IPS-18c (cell line): ENCODE results near the gene TERB1.

Experiments
- H3K4me3 ChIP-seq: 2 replicates; pipeline ENCODE4 v1.7.0; 2013; ENCODE audit warnings: low read depth, mild to moderate bottlenecking, low read length, moderate library complexity; ENCODE audit not compliant: insufficient read depth
- H3K9me3 ChIP-seq: one replicate; pipeline ENCODE4 v1.6.1; 2013; ENCODE audit warnings: mild to moderate bottlenecking, low read length, moderate library complexity; ENCODE audit not compliant: control insufficient read depth, insufficient read depth

The TERB1 gene

GRCh38 chr16:66801320-66802105, at the start of gene TERB1:
TERB1 (minus strand) TSS chr16:66801584; CDS start chr16:66796798, 4,786 bp downstream.
- Histone ChIP-seq H3K4me3 (no peak within 1 kb of the TSS), H3K9me3 (no peaks in the 10 kb centered on the region)

- H3K9me3 ChIP-seq: peaks cover 2% of the 10 kb centered on the region
- H3K4me3 ChIP-seq: no peak overlapping the region
Measured at GRCh38 chr16:66850115-66850815, 48.9 kb upstream of the TERB1 start.

GRCh38 chr16:66849549-66849948, 48.2 kb upstream of the TERB1 start:
- Histone ChIP-seq H3K4me3 (no peak overlapping the region), H3K9me3 (peaks cover 2% of the 10 kb centered on the region)

GRCh38 chr16:66849021-66849420, 47.6 kb upstream of the TERB1 start:
- H3K9me3 ChIP-seq: peaks cover 2% of the 10 kb centered on the region

GRCh38 chr16:66848172-66848571, 46.8 kb upstream of the TERB1 start:
- H3K4me3 ChIP-seq: no peak overlapping the region
- peaks cover 2% of the 10 kb centered on the region for H3K9me3 ChIP-seq

More at GRCh38 chr16:66849021-66849420, 47.6 kb upstream of the TERB1 start:
- no peak overlapping the region for H3K4me3 ChIP-seq

GRCh38 chr16:66847533-66848067, 46.2 kb upstream of the TERB1 start:
- no peak overlapping the region for H3K4me3 ChIP-seq

GRCh38 chr16:66846831-66847230, 45.4 kb upstream of the TERB1 start:
- Histone ChIP-seq H3K9me3 (peaks cover 2% of the 10 kb centered on the region), H3K4me3 (no peak overlapping the region)

More at GRCh38 chr16:66847533-66848067, 46.2 kb upstream of the TERB1 start:
- H3K9me3 ChIP-seq: peaks cover 2% of the 10 kb centered on the region

GRCh38 chr16:66846266-66846665, 44.9 kb upstream of the TERB1 start:
- H3K4me3 ChIP-seq: no peak overlapping the region
- H3K9me3 ChIP-seq: peaks cover 2% of the 10 kb centered on the region

GRCh38 chr16:66845791-66846221, 44.4 kb upstream of the TERB1 start:
- Histone ChIP-seq H3K9me3 (peaks cover 2% of the 10 kb centered on the region), H3K4me3 (no peak overlapping the region)

- H3K4me3 ChIP-seq: peak overlapping the region; percentile 71
- H3K9me3 ChIP-seq: peaks cover 2% of the 10 kb centered on the region
Measured at GRCh38 chr16:66845080-66845410, 43.7 kb upstream of the TERB1 start.

- H3K9me3 ChIP-seq: peaks cover 2% of the 10 kb centered on the region
- H3K4me3 ChIP-seq: peak within 1 kb of the TSS; percentile 71
Measured at GRCh38 chr16:66844342-66845079, 43.1 kb upstream of the TERB1 start, which contains the start of gene CA7. CA7 (plus strand) TSS chr16:66844414; CDS start chr16:66844488, 74 bp downstream.

- Histone ChIP-seq H3K9me3 (no peaks in the 10 kb centered on the region), H3K4me3 (peak overlapping the region; percentile 71)
Measured at GRCh38 chr16:66844009-66844341, 42.6 kb upstream of the TERB1 start.

GRCh38 chr16:66843191-66843590, 41.8 kb upstream of the TERB1 start:
- H3K4me3 ChIP-seq: no peak overlapping the region
- no peaks in the 10 kb centered on the region for H3K9me3 ChIP-seq

- H3K9me3 ChIP-seq: no peaks in the 10 kb centered on the region
- no peak overlapping the region for H3K4me3 ChIP-seq
Measured at GRCh38 chr16:66842765-66843164, 41.4 kb upstream of the TERB1 start.

- no peak overlapping the region for H3K4me3 ChIP-seq
- H3K9me3 ChIP-seq: no peaks in the 10 kb centered on the region
Measured at GRCh38 chr16:66841366-66841765, 40.0 kb upstream of the TERB1 start.

- no peak overlapping the region for H3K4me3 ChIP-seq
- no peaks in the 10 kb centered on the region for H3K9me3 ChIP-seq
Measured at GRCh38 chr16:66840883-66841282, 39.5 kb upstream of the TERB1 start.

GRCh38 chr16:66834746-66835145, 33.4 kb upstream of the TERB1 start:
- no peak overlapping the region for H3K4me3 ChIP-seq
- H3K9me3 ChIP-seq: no peaks in the 10 kb centered on the region
